ENCODE data around the gene PRR23E.

DNA sequence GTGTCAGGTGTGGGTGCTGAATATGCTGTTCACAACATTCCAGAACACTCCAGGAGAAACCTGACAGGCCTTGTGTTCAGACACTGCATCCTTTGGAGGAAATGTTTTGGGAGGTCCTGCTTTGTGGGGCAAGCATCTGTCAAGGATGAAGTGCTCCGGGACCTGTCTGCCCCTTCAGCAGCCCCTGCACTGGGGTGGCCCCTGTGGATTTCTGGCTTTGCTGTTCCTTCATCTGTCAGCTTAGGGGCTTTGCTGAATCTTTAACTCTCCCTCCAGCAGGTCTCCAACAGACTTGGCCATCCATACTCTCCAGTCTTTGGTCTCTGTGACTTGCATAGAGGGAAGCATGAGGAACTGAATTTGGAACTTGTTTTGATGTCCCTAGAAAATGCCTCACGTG, 3.1 kb downstream of the PRR23E start:
- TF ChIP-seq CTCF (IDR thresholded peaks at IDR 0.05) (no peak), ZFX (IDR thresholded peaks at IDR 0.05; ENCODE audit: borderline replicate concordance) (no peak)

Measured in 22Rv1 (cell line).